NCI-H1105 (cell line): ENCODE results near the gene PCBP1.
A peak's percentile ranks its signal among the peaks of the same experiment; 100 is the strongest.
"Not testable (repeated sequence)": the region's sequence is repeated elsewhere in the genome, so short reads cannot be mapped to it uniquely, and the experiment has no call there.

Experiments used
- DNase-seq: peaks from one replicate; lab custom pipeline; 2025; lab: John Stamatoyannopoulos, UW

Gene PCBP1

GRCh38 chr2:70086838-70087701 lies at the start of gene PCBP1:
Gene PCBP1, plus strand, starts transcription at chr2:70087477. Its CDS starts 267 bp downstream, at chr2:70087744.
- peak; percentile 88 for DNase-seq

GRCh38 chr2:70039366-70039765 lies 47.9 kb upstream of the PCBP1 start:
- DNase-seq = no peak

GRCh38 chr2:70041663-70042062 lies 45.6 kb upstream of the PCBP1 start:
- no peak for DNase-seq

- DNase-seq = no peak
These were observed 45.0 kb upstream of the PCBP1 start for GRCh38 chr2:70042246-70042645.

GRCh38 chr2:70043252-70043875 lies 43.9 kb upstream of the PCBP1 start:
- no peak for DNase-seq

GRCh38 chr2:70044290-70045040 lies 42.8 kb upstream of the PCBP1 start:
- no peak for DNase-seq

- no peak for DNase-seq
These were observed 41.9 kb upstream of the PCBP1 start for GRCh38 chr2:70045405-70045804.

- DNase-seq = no peak
These were observed 41.3 kb upstream of the PCBP1 start for GRCh38 chr2:70045932-70046331.

GRCh38 chr2:70046534-70046933 lies 40.7 kb upstream of the PCBP1 start:
- DNase-seq = no peak

GRCh38 chr2:70047451-70047850 lies 39.8 kb upstream of the PCBP1 start:
- no peak for DNase-seq

GRCh38 chr2:70049255-70049654 lies 38.0 kb upstream of the PCBP1 start:
- DNase-seq = no peak

GRCh38 chr2:70050631-70051425 lies 36.4 kb upstream of the PCBP1 start:
- DNase-seq = no peak

- DNase-seq = not testable (repeated sequence)
These were observed 32.0 kb upstream of the PCBP1 start for GRCh38 chr2:70055259-70055658.

GRCh38 chr2:70061317-70061716 lies 26.0 kb upstream of the PCBP1 start:
- no peak for DNase-seq

- DNase-seq = no peak
These were observed 25.0 kb upstream of the PCBP1 start for GRCh38 chr2:70062270-70062669.

GRCh38 chr2:70068119-70068518 lies 19.2 kb upstream of the PCBP1 start:
- DNase-seq = no peak

- no peak for DNase-seq
These were observed 18.2 kb upstream of the PCBP1 start for GRCh38 chr2:70069049-70069448.

GRCh38 chr2:70070542-70071268 lies 16.6 kb upstream of the PCBP1 start:
- DNase-seq = peak; percentile 66

GRCh38 chr2:70073493-70073892 lies 13.8 kb upstream of the PCBP1 start:
- DNase-seq = no peak

- no peak for DNase-seq
These were observed 8.9 kb upstream of the PCBP1 start for GRCh38 chr2:70078384-70078783.

- peak; percentile 14 for DNase-seq
These were observed 6.6 kb upstream of the PCBP1 start for GRCh38 chr2:70080610-70081200.
